GM19467 (cell line): ENCODE data around the gene PSMB11.

Experiments
- ATAC-seq: cut with Tn5 transposase; IDR thresholded peaks from one replicate; pipeline ENCODE4 v1.9.1; 2021; ENCODE audit warnings: mild to moderate bottlenecking, moderate library complexity; ENCODE audit not compliant: unreplicated experiment

The PSMB11 gene

DNA sequence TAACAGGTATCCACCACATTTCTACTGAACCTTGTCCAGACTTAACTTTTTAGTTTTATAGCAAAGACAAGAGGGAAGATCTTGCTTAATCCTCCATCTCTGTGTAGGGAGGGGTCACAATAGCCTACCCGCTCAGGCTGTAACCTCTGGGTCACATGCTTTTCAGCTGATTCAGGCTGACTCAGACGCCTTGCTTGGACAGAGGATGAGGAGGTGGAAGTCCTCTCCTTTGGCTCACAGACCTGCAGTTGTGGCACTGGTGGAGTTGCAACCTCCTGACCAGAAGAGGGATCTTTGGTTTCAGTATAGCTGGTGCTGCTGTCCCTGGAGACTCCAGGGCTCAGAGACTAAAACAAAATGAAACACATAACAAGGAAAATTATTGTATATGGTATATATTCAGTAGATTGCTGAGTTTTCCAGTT, 36.7 kb downstream of the PSMB11 start:
- ATAC-seq: no peak

- ATAC-seq: no peak
Observed at GRCh38 chr14:23079716-23080115, 37.7 kb downstream of the PSMB11 start.

GRCh38 chr14:23080474-23080873, 38.5 kb downstream of the PSMB11 start:
- ATAC-seq: no peak

GRCh38 chr14:23085458-23085857, 43.4 kb downstream of the PSMB11 start:
- ATAC-seq: no peak

DNA sequence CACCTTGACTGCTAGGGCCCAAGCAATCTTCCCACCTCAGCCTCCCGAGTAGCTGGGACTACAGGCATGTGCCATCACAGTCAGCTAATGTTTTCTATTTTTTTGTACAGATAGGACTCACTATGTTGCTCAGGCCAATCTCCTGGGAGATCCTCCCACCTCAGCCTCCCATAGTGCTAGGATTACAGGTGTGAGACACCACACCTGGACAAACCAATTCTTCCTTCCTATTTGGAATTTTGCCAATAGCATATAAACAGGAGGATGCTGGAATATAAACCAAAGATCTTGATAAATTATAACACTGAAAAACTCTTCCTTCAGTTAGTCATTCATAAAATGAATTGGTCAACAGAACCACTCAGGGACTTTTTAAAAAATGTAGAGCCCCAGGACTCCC, 44.6 kb downstream of the PSMB11 start:
- ATAC-seq: no peak

- no peak for ATAC-seq
Observed at GRCh38 chr14:23089498-23090253, 47.7 kb downstream of the PSMB11 start.

GRCh38 chr14:23090254-23090636, 48.2 kb downstream of the PSMB11 start:
- ATAC-seq: no peak

DNA sequence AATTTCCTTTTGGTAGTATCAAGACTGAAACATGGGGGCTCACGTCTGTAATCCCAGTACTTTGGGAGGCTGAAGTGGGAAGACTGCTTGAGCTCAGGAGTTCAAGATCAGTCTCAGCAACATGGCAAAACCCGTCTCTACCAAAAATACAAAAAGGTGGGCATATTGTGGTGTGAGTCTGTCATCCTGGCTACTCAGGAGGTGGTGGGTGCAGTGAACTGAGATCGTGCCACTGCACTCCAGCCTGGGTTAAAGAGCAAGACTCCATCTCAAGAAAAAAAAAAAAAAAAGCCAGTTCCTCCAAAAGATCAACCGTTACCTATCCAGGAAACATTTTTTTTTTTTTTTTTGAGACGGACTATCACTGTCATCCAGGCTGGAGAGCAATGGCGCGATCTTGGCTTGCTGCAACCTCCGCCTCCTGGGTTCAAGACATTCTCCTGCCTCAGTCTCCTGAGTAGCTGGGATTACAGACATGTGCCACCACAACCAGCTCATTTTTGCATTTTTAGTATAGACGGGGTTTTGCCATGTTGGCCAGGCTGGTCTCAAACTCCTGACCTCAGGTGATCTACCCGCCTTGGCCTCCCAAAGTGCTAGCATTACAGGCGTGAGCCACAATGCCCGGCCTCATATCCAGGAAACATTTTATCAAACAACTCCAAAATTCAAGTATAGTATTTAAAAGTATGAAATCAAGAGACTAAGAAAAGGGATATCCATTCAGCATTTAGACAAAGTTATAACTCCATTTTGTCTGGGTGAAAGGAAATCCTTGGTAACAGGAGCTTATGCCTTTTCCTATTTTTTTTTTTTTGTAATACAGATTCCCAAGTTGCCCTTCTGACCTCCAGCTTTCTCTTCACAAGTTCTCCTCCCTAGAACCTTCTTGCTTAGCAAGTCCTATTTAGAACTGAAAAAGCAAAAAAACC, 49.5 kb downstream of the PSMB11 start:
- ATAC-seq: no peak

DNA sequence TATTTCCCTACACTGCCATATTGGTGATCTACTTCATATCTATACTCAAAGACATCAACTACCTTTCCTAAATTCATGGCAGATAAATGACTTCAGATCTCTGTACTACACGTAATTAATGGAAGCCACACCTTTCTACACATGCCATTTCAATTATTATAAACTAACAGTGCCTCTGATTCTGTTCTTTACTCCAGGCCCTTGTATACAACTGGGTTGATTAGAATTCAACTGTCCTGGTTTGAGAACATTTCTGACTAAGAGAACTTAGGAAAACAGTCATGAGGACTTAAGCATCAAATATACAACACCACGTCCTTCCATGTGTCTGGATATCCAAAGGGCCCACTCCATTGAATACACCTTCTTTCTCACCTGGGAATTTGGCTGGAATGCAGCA, 51.1 kb downstream of the PSMB11 start:
- ATAC-seq: no peak

GRCh38 chr14:23093526-23093925, 51.5 kb downstream of the PSMB11 start:
- ATAC-seq: no peak
